ENCODE measurements around the gene TCF7.

Gene TCF7

GRCh38 chr5:134184155-134185135 is 70.0 kb downstream of the TCF7 start:
- DNase-seq = peak; percentile 14 to 66

GRCh38 chr5:134188092-134188491 is 73.6 kb downstream of the TCF7 start:
- no peak for DNase-seq

GRCh38 chr5:134189031-134189430 is 74.5 kb downstream of the TCF7 start:
- no peak for DNase-seq

GRCh38 chr5:134195666-134196065 is 81.2 kb downstream of the TCF7 start:
- DNase-seq = no peak

All from hippocampal formation (tissue), 2 donors.